Erythroblast (primary cell): ENCODE data around the gene KCTD2.
A peak's percentile ranks its signal among the peaks of the same experiment; 100 is the strongest.
"Not testable (repeated sequence)": the region's sequence is repeated elsewhere in the genome, so short reads cannot be mapped to it uniquely, and the experiment has no call there.

ENCODE experiments used
- DNase-seq, 2 experiments: peaks; one replicate each; lab custom pipeline; 2025; lab: John Stamatoyannopoulos, UW
- GATA1 ChIP-seq: IDR thresholded peaks from 2 replicates; pipeline ENCODE4 v1.6.1; 2011; ENCODE audit warnings: low read depth, mild to moderate bottlenecking, control low read depth, low read length, moderate library complexity
- POLR2A ChIP-seq: IDR thresholded peaks from 2 replicates; pipeline ENCODE4 v1.6.1; 2011; ENCODE audit warnings: mild to moderate bottlenecking, low read length

Gene KCTD2

GRCh38 chr17:75033346-75034235 is 13.4 kb upstream of the KCTD2 start:
- peak; percentile 91 to 96 for DNase-seq
- TF ChIP-seq POLR2A, result no peak
- TF ChIP-seq GATA1, result no peak

DNA sequence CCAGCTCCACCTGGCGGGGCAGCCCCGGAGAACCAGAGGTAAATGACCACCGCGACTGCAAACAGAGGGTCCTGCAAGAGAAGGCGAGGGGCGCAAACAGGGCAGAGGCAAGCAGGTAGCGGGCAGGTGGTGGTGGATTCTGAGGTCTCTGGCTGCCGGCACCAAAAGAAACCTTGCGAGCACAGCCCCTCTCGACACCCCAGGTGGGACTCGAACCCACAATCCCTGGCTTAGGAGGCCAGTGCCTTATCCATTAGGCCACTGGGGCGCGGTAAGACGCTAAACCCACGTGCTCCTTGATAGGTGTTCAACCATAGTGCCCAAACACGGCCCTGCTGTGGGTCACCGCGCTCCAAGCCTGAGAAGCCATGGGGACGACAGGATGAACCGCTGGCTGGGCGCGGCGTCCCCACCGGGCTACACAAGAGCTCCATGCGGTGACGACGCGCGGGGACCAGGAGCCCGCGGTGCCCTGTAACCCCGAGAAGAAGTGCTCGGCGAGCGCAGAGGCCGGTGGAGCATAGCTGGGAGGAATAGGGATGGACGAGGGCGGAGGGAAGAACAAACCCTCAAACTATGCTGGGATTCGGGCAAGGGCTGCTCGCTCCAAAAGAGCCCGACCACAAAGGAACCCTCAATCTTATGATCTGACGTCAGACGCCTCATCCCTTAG is 12.7 kb upstream of the KCTD2 start:
- TF ChIP-seq GATA1, result no peak
- peak; percentile 13 for TF ChIP-seq POLR2A
- DNase-seq, result peak; percentile 95 to 96

- no peak for TF ChIP-seq POLR2A
- no peak for TF ChIP-seq GATA1
- DNase-seq, result peak; percentile 72 to 77
Observed at GRCh38 chr17:75036643-75037268, 10.3 kb upstream of the KCTD2 start.

DNA sequence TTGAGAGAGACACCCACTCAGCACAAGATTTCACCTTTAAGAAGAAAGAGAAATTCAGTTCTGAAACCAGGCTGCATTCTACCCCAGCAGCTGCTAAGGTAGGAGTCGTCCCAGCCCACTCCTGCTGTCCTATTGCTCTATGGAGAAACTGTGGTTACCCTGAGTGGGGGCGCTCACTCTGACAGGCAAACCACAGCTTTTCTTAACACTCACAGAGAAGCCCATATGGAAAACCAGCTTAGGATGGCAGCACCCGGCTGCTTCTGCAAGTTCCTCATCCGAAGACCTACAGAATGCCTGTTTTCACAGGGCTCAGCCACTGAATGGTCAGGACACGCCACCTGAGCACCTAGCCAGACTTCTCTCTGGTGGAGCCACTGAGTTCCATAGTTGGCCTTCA is 7.8 kb upstream of the KCTD2 start:
- no peak for TF ChIP-seq POLR2A
- no peak for TF ChIP-seq GATA1
- no peak for DNase-seq

GRCh38 chr17:75041656-75042280 is 5.3 kb upstream of the KCTD2 start:
- no peak for DNase-seq
- TF ChIP-seq POLR2A, result no peak
- TF ChIP-seq GATA1, result no peak

- DNase-seq, result not testable (repeated sequence)
Observed at GRCh38 chr17:75043789-75044188, 3.2 kb upstream of the KCTD2 start.

GRCh38 chr17:75044716-75045115 is 2.3 kb upstream of the KCTD2 start:
- TF ChIP-seq GATA1 (no peak), POLR2A (no peak)
- DNase-seq, result no peak

GRCh38 chr17:75045946-75046406 is 1.0 kb upstream of the KCTD2 start:
- not testable (repeated sequence) for DNase-seq

DNA sequence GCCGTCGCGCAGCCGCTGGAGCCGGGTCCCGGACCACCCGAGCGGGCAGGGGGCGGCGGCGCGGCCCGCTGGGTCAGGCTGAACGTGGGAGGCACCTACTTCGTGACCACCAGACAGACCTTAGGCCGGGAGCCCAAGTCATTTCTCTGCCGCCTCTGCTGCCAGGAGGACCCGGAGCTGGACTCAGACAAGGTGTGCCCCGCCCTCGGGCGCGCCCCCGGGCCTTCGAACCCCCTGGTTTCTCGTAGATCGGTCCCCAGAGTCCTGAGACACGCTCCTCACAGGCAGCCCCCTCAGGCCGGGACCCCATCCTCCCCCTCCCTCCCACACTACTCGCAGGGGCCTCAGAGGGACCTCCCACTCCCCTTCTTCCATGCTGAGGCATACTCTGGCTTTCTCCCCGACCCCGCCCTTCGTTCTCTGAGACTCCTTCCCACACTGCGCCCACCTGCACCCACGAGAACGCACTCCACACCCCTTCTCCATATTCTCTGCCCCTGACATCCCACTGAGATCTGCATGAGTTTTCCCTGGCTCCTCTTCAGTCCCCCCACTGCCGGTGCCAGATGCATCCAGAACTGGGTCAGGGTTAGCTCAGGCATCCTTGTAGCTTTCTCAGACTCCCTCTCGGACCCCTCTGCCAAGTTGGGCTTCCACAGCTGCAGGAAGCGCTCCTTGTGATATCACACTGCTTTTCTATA is 523 bp downstream of the KCTD2 start:
- TF ChIP-seq GATA1, result no peak
- TF ChIP-seq POLR2A, result no peak
- DNase-seq, result peak; percentile 53 to 65

DNA sequence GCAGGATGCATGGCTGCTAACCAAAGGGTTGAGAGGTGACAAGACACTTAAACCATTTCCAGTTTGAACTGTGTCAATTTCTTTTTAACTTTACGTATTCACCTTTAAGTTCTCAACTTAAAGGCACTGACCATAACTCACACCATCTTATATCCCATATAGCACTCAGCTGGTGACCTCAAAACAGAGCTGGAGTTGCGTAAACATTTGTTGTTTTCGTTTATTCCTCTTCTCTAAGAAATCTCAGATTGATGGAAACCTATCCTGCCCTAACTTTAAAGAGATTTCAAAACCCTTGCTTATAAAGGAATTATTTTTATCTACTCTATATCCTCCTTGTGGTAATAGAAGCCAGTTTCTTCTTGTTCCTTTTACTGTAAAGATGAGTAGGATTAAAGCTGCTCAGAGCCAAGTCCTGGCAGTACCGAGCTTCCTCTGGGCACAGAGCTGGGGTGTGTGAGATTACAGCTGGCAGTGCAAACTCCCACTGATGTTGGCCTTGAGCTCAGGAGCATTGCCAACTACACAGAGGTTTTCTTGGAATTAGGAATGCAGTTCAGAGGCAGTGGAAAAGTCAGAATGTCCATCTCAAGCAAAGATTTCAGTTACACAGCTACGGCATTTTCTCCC is 1.3 kb downstream of the KCTD2 start:
- TF ChIP-seq POLR2A (no peak), GATA1 (no peak)
- DNase-seq, result no peak

- no peak for DNase-seq
- TF ChIP-seq POLR2A (no peak), GATA1 (no peak)
Observed at GRCh38 chr17:75049057-75049456, 2.0 kb downstream of the KCTD2 start.

DNA sequence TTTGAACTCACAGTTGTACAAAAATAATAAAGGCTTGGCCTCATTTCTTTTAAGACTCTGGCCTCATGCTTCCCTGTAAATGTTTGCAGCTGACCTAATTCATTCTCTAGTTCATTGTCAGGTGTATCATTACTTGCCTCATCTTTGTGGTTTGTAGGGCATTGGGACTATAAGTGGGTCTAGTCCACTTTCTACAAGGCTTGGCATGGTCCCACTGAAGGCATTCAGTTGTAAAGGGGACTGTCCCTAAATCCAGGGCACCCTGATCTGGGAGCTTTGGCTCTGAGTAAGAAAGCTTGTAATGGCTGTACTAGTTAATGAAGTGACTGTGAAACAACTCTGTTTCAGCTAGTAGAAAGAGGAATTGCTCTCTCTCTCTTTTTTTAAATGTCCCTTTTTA is 2.7 kb downstream of the KCTD2 start:
- no peak for TF ChIP-seq POLR2A
- no peak for TF ChIP-seq GATA1
- no peak for DNase-seq

GRCh38 chr17:75051941-75052340 is 4.9 kb downstream of the KCTD2 start:
- TF ChIP-seq POLR2A (no peak), GATA1 (no peak)

More at GRCh38 chr17:75051941-75052340, 4.9 kb downstream of the KCTD2 start:
- no peak for DNase-seq
